UCSD-AML1 (cell line): ENCODE measurements around the gene MISP.

Experiments
- DNase-seq: peaks from one replicate; lab custom pipeline; 2025; ENCODE audit not compliant: unreplicated experiment; lab: John Stamatoyannopoulos, UW

The MISP gene

DNA sequence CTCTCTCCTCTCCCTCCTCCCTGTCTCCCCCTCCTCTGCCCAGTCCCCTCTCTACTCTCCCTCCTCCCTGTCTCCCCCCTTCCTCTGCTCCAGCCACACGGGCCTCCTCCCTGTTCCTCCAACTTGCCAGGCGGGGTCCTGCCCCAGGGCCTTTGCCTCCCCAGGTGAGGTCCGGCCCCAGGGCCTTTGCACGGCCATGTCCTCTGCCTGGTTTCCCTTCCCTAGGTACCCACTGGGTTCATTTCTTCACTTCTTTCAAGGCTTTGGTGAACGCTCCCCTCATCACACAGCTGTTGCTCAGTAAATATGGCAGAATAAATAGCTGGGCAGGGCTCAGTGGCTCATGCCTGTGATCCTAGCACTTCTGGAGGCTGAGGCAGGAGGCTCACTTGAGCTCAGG lies 21.2 kb downstream of the MISP start:
- DNase-seq, result no peak

DNA sequence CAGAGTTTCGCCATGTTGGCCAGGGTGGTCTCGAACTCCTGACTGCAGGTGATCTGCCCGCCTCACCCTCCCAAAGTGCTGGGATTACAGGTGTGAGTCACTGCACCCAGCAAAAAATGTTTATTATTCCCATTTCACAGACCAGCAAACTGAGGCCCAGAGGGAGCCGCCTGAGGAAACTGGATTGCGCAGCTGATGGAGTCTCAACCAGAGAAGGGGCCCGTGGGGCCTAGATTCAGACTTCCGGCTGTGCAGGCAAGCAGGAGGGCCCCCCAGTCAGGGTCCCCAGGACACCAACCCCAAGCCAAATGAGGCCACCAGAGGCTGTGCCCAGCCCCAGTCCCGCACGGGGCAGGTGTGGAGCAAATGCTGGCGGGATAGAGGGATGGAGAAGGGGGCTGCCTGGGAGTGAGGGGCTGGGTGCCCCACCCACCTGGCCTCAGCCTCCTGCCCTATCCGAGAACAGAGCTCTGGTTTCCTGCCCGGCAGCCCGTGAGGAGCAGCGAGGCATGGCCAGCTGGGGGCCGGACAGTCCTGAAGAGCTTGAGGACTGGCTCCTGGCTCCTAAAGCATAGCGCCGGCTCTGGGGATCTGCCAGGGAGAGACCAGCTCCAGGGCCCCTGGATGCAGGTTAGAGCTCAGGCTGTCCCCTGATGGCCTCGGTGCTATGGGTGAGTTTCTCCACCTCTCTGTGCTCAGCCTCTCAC lies 22.0 kb downstream of the MISP start:
- no peak for DNase-seq

DNA sequence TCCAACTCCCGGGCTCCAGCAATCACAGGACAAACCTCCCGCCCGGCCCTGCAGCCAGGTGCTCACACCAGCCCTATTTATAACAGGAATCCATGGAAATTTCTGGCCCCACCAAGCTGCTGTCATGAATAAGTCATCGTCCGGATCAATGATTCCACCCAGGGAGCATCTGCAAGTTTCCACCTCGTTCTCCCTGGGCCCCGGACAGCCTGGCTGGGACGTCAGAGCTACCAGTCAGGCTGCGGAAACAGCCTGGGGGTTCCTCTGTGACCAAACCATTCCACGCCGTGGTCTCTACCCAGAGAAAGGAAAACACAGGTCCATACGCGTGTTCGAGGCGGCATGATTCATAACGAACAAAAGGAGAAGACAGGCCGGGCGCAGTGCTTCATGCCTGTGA lies 25.6 kb downstream of the MISP start:
- DNase-seq, result no peak

DNA sequence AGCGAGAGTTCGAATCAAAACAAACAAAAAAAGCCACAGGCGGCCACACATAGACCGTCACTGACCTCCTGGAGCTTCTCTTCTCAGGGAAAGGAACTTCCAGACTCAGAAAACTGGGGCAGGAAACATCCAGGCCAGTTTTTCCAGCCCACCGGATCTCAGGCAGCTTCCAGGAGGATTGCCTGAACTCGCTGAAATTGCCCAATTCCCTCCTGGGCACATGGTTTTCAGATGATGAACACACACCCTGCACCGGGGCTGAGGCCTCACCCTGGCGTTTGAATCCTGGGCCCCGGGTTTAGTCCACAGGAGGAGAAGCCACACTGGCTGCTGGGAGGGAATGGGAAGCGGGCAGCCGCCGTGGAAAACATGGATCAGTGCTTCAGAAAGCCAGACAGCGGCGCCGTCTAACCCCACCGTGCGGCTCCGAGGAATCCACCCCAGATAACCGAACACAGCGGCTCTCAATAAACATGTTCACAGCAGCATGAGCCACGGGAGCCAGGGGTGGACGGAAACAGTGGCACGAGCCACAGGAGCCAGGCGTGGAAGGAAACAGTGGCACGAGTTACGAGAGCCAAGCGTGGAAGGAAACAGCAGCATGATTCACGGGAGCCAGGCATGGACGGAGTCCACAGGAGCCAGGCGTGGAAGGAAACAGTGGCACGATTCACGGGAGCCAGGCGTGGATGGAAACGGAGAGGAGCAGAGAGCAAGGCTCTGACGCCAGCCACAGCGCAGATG lies 28.2 kb downstream of the MISP start:
- DNase-seq, result no peak

GRCh38 chr19:780935-781334 lies 30.0 kb downstream of the MISP start:
- DNase-seq, result no peak

DNA sequence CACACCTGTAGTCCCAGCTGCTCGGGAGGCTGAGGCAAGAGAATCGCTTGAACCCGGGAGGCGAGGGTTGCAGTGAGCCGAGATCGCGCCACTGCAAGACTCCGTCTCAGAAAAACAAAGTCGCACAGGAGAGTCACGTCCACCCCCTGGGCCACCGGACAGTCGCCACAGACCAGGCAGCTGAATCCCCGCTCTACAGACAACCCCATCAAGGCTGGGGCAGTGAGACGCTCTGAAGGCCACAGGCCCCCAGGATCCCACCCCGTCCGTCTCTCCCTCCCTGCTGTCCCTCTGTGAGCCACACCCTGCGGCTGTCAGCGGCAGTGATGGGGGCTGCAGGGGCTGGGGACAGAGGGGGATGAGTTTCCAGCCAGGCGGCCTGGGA lies 30.9 kb downstream of the MISP start:
- no peak for DNase-seq

GRCh38 chr19:782185-782877 lies 31.4 kb downstream of the MISP start:
- DNase-seq, result no peak

DNA sequence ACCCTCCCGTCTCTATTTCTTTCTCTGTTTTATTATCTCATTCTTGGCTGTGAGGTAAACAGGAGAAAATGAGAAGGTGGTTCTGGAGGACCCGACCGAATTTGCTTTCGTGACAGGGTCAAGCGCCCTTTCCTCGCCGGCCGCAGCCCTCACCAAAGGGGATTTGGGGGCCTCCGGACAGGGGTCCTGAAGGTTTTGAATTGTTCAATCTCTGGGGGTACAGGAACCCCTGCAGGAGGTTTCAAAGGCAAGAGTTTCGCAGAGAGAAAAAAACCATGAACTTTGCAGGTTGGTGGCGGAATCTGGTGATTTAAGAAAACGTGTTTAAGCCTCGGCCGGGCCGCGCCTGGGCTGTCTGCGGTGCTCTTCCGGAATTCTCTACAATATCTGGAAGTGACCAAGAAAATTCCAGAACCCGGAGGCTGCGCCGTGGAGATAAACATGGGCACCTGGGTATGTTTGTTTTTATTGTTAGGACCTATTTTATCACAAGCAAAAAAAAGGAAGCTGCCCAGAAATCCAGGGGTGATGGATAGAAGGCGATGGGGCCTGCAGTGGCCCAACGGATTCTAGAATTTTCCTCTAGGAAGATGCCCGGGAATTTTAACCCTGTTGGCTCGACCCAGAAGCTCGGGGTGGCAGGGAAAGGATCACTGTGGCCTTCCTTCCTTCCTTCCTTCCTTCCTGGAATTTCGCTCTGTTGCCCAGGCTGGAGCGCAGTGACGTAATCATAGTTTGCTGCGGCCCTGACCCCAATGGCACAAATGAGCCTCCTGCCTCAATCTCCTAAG lies 32.2 kb downstream of the MISP start:
- no peak for DNase-seq

- DNase-seq, result no peak
Observed at GRCh38 chr19:784541-784940, 33.6 kb downstream of the MISP start.

DNA sequence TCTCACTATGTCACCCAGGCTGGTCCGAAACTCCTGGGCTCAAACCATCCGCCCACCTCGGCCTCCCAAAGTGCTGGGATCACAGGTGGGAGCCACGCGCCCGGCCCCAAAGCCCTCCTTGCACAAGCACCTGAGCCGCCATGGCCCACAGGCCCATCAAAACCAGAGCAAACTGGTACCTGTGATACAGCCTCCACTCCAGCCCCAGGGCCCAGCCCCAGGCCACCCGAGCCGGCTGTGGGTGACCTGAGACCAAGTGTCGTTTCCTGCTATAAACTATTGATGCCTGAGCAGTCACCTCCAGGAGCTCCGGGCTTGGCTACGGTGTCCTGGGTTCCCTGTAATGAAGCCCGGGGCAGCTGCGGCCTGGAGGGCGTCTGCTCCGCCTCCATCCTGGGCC lies 36.6 kb downstream of the MISP start:
- no peak for DNase-seq

DNA sequence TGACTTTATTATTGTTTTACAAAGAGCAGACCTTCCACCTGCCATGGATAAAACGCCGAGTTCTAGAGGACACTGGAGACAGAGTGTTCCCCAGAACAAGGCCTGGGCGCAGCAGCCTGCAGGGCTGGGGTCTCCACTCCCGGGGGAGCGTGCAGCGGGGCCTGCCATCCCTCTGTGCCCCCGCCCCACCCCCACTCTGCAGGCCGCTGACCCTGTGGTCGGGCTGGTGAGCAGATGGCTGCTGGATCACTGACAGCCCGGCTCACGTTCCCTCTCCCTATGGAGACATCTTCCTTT lies 37.7 kb downstream of the MISP start:
- no peak for DNase-seq

DNA sequence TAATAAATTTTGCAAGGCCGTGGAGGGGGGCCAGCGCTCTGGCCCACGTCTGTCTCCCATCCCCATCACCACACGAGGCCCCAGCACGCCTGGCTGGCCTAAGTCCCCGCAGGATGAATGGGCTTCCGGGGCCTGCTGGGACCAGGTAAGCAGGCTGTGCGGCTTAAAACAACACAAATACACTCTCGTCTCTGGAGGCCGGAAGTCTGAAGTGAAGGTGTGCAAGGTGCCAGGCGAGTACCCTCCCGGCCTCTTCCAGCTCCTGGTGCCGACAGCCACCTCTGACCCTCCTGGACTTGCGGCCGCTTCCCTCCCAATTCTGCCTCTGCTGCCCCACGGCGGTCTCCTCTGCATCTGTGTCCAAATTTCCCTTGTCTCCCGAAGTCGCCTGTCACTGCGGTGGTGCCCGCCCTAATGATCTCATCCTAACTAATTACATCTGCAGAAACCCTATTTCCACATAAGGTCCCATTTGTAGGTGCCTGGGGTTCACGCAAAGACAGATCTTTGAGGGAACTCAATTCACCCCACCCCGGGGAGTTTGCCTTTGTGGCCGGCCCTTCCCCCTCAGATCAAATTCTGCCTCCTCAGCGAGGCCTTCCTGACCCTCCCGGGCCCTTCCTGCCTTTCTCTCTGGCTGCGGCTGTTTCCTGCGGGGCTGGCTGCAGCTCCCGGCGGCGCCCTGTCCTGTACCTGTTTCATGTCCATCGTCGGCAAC lies 38.2 kb downstream of the MISP start:
- peak; percentile 78 for DNase-seq

DNA sequence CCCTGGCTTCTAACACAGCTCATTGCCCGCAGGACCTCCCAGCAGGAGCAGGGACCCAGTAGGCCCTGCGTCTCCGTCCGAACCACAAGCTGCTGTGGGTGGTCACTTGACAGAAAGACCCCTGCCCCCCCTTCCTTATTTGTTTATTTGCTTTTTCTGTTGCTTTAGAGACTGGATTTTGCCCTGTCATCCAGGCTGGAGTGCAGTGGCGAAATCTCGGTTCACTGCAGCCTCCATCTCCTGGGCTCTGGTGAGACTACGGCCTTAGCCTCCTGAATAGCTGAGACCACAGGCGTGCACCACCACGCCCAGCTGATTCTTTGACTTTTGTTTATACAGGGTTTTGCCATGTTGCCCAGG lies 38.8 kb downstream of the MISP start:
- no peak for DNase-seq

GRCh38 chr19:791007-791566 lies 40.2 kb downstream of the MISP start:
- no peak for DNase-seq

- peak; percentile 60 for DNase-seq
Observed at GRCh38 chr19:791567-792305, 40.8 kb downstream of the MISP start.

DNA sequence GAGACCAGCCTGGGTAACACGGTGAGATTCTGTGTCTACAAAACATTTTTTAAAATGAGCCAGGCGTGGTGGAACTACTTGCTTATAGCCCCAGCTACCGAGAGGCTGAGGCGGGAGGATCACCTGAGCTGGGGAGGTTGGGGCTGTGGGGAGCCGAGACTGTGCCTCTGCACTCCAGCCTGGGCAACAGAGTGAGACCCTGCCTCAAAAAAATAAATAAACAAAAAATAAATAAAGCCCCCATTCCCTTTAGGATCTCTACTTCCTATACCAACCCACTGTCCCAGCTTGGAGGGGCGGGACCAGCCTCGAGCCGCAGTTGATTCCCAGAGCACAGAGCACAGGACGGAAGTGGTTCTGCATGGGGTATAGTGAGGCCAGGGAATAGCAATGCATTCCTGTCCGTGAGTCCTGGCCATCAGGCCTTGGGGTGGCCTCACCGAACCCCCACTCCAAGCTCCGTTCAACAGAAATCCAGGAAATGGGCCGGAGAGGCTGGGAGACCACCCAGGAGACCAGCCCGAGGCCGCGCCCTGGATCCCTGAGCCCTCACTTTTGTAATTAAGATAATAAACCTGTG lies 41.5 kb downstream of the MISP start:
- no peak for DNase-seq

GRCh38 chr19:793806-794205 lies 42.9 kb downstream of the MISP start:
- no peak for DNase-seq

GRCh38 chr19:795073-795611 lies 44.2 kb downstream of the MISP start:
- no peak for DNase-seq
